GM18498 (cell line): Measurements from ENCODE around the gene TEKTIP1.
"Not testable (repeated sequence)": the region's sequence is repeated elsewhere in the genome, so short reads cannot be mapped to it uniquely, and the experiment has no call there.

Experiments
- ATAC-seq: cut with Tn5 transposase; IDR thresholded peaks from one replicate; pipeline ENCODE4 v1.9.1; 2021; ENCODE audit warnings: mild to moderate bottlenecking, moderate library complexity; ENCODE audit not compliant: unreplicated experiment

TEKTIP1 gene

DNA sequence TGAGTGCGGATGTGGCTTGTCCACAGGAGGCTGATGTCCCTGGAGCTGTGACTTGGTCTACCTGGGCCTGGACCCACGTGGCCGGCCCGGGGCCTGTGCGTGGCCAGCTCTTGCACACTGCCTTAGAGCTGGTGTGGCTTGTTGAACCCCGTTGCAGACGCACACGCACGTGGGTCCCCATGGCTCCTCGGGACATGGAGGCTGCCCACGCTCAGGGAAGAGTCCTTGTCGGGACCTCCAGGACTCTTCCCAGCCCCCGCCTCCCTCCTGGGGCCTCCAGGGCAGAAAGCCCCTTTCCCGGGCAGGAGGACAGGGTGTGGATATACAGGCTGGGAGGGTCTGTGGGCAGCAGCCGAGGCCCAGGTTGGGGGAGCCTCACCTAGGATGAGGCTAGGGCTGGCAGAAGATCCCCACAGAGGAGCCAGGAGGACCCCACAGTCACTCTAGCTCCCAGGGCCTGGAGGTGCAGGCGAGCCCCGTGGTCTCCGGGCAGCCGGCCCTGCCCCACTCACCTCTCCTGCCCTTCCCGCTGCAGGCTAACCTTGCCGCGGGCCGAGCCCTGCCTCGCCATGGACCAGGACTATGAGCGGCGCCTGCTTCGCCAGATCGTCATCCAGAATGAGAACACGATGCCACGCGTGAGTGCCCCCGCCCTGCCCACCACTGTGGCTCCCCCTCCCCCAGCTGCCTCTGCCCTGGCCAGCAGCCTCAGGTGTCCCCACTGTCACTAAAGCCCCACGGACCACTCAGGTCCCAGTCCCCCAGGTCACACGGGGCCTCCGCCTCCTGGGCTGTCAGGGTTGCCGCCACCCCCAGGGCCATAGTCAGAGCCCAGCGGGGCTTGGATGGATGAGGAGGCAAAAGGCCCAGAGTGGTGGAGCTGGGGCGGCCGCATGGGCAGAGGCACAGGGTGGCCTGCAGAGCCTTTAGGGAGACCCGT lies 16.3 kb upstream of the TEKTIP1 start:
- ATAC-seq = no peak

DNA sequence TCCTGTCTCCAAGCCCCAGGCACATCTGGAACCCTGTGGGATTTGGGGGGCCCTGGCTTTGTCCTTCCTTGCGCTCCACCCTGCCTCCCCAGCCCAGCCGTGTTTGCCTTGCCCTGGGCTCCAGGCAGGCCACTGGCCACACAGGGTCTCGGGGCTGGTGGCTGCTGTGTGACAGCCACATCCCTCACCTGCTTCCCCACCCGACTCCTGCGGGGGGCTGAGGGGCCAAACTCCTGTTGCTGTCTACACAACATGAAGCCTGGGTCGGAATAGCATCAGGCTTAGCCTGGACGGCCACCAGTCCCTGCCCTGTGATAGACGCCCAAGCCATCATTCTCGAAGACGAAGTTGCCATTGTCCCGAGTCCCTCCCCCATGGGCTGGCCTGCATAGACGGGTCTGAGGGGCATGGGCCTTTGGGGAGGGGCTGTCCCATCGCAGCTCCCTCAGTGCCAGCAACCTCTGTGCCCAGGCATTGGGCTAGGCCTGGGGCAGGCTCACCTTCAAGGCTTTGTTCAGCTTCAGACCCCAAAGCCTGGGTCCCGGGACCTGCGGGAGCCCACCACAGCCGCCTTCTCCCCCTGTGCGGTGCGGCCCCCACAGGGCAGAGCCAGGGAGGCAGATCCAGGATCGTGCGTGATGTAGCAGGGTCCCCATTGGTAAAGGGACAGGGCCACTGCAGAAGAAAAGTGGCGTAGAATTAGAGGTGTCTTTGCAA lies 15.5 kb upstream of the TEKTIP1 start:
- no peak for ATAC-seq

DNA sequence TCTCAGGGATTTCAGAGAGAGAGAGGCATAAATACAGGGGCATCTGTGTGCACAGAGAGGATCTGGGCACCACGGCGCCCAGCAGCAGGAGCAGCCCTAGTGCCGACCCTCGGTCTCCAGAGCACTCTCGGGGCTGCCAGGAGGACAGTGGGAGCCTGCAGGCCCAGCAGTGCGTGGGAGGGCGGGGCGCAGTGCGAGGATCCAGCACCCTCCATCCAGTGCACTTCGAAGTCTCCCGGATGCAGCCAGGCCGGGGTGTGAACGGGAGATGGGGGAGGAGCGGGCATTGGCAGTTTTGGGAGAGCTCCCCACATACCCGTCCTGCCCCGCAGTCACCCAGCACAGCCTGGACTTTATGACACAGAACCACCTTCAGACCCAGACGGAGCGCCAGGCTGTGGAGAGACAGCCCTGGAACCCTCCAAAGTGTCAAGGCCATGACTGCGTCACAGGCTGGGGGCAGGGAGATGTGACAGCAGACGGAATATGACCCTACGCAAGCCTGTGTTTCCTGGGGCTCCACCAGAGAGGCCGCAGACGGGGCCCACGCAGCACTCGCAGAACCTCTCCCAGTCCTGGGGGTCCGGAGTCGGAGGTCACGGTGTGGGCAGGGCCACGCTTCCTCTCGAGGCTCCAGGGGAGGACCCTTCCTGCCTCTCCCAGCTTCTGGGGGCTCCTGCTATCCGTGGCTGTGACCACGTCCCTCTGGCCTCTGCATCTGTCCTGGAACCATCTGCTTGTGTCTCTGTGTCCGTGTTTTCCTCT lies 14.7 kb upstream of the TEKTIP1 start:
- ATAC-seq = no peak

DNA sequence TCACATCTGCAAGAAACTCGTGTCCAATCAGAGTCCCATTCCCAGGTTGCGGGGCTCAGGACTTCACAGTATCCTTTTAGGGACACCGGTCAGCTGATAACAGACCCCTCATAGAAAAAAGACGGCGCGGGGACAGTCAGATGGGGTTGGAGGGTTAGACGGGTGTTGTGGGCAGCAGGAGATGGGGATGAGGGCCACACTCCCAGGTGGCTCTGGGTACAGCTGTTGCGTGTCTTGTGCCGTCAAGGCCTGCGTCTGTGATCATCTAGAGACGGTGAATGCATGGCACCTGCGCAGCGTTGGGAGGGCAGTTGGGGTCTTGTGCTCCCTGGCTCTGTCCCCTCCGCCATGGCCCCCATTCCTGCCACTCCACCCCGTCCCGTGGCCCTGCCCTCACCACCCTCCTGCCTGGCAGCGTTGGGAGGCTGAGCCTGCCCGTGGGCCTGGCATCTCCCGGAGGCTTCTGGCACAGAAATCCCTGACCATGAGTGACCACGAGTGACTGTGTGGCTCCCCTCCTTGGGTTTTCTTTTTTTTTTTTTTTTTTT lies 14.0 kb upstream of the TEKTIP1 start:
- no peak for ATAC-seq

DNA sequence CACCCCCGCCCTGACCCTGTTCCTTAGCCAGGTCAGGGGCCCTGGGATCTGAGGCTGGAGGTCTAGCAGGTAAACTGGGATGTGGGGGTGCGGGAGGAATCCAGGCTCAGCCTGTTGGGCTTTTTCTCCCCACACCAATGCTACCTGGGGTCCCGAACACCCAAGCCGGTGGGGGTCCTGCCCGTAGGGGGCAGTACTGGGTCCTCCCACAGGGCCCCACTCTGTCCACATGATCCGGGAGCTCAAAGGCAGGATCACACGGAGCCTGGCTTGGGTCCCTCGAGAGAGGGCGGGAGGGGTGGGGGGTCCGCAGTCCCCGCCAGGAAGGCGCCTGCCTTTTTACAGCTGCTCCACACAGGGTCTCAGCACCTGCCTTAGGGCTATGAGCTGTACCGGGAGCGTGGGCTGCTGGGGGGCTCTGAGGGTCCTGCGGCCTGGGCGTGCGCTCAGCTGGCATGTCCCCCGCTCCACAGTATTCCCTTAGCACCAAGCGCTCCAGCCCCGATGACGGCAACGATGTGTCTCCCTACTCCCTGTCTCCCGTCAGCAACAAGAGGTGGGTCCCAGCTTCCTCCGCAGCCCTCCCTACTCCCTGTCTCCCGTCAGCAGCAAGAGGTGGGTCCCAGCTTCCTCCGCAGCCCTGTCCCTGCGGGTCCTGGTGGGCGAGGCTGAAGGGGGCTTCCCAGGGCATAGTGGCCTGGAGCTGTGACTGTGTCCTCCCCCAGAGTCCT lies 12.3 kb upstream of the TEKTIP1 start:
- ATAC-seq = no peak

DNA sequence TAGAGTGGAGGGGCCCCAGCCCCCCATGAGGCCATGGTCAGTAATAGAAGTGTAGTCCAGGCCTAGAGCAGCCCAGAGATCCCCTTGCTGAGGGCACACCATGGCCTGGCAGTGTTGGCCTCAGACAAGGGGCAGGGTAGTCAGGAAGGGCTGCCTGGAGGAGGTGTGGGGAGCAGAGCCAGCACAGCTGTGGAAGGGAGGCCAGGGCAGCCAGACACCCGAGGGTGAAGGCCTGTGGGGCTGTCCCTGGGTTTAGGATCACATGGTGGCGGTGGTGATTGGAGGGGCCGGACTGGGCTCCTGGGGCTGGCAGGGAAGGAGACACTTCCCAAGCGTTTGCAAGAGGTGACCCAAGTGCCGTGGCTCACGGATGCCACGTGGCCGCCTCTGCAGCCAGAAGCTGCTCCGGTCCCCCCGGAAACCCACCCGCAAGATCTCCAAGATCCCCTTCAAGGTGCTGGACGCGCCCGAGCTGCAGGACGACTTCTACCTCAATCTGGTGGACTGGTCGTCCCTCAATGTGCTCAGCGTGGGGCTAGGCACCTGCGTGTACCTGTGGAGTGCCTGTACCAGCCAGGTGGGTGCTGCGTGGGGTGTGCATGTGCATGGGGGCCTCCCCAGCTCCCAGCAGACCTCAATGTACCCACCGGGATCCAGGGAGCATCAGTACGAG lies 11.6 kb upstream of the TEKTIP1 start:
- ATAC-seq = no peak

DNA sequence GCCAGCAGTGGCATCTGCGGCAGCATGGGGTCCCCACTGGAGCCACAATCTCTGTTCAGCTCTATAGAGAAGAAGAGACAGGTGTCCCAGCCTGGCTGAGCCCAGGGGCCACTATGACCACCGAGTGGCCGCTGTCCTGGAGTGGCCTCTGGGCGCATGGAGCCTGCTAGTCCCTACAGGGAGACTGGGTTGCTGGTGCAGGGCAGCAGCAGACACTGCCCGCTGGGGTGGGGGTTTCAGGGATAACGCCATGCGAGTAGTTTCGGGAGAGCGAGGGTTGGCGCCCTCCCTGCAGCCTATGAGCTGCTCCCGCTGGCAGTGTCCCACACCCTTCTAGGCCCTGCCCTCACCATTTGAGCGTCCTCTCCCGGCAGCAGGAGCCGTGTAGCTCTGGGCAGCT lies 10.9 kb upstream of the TEKTIP1 start:
- ATAC-seq = no peak

DNA sequence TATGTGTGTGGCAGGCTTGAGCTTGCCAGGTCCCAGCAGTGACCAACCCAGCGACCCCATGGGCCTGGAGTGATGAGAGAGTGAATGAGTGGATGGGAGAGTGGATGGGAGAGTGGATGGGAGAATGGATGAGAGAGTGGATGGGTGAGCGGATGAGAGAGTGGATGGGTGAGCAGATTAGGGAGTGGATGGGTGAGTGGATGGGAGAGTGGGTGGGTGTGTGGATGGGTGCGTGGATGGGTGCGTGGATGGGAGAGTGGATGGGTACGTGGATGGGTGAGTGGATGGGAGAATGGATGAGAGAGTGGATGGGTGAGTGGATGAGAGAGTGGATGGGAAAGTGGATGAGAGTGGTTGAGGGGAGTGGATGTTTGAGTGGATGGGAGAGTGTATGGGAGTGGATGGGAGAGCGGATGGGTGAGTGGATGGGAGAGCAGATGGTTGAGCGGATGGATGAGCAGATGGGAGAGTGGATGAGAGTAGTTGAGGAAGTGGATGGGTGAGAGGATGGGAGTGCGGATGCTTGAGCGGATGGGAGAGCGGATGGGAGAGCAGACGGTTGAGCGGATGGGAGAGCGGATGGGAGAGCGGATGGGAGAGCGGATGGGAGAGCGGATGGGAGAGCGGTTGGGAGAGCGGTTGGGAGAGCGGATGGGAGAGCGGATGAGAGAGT lies 10.3 kb upstream of the TEKTIP1 start:
- no peak for ATAC-seq

DNA sequence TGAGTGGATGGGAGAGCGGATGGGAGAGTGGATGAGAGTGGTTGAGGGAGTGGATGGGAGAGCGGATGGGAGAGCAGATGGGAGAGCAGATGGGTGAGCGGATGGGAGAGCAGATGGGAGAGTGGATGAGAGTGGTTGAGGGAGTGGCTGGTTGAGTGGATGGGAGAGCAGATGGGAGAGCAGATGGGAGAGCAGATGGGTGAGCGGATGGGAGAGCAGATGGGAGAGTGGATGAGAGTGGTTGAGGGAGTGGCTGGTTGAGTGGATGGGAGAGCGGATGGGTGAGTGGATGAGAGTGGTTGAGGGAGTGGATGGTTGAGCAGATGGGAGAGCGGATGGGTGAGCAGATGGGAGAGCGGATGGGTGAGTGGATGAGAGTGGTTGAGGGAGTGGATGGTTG lies 9.7 kb upstream of the TEKTIP1 start:
- not testable (repeated sequence) for ATAC-seq

DNA sequence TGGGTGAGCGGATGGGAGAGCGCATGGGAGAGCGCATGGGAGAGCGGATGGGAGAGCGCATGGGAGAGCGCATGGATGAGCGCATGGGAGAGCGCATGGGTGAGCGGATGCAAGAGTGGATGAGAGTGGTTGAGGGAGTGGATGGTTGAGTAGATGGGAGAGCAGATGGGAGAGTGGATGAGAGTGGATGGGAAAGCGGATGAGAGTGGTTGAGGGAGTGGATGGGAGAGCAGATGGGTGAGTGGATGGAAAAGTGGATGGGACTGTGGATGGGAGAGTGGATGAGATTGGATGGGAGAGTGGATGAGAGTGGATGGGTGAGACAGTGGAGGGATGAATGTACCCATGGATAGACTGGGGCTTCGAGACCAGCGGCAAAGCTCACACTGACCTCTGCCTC lies 8.6 kb upstream of the TEKTIP1 start:
- no peak for ATAC-seq

DNA sequence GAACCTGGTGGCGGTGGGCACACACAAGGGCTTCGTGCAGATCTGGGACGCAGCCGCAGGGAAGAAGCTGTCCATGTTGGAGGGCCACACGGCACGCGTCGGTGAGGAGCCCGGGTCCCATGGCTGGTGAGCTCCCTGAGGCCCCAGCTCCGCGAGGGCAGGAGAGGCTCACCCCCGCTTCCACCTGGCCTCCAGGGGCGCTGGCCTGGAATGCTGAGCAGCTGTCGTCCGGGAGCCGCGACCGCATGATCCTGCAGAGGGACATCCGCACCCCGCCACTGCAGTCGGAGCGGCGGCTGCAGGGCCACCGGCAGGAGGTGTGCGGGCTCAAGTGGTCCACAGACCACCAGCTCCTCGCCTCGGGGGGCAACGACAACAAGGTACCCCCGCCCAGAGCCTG lies 7.3 kb upstream of the TEKTIP1 start:
- ATAC-seq = no peak

DNA sequence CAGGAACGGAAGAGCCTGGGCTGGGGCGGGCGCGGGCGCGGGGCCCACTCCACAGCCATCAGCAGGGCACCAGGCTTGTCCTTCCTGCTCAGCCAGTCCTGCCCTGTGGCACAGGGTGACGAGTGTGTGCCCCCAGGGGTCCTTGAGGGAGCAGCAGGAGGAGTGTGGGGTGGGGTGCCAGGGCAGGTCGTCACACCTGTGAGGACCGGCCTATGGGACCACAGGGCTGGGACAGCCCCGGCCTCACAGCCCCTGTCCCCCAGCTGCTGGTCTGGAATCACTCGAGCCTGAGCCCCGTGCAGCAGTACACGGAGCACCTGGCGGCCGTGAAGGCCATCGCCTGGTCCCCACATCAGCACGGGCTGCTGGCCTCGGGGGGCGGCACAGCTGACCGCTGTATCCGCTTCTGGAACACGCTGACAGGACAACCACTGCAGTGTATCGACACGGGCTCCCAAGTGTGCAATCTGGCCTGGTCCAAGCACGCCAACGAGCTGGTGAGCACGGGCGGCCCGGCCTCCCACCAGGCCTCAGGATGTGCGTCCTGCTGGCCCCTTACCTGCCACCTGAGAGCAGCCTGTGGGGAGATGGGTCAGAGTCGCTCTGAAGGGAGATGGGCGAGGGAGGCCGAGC lies 6.7 kb upstream of the TEKTIP1 start:
- ATAC-seq = no peak

DNA sequence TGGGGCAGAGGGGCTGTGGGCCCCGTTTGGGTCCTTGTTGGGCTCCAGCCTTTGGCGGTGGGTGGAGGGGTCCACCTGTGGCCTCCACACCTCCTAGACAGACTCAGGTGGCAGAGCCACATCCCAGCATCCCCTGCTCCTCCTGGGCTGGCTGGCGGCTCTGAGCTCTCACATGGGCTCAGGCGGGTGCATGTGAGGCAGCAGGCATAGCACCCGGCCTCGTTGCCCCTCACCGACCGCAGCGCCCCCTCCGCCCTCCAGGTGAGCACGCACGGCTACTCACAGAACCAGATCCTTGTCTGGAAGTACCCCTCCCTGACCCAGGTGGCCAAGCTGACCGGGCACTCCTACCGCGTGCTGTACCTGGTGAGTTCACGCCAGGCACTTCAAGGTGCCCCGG lies 5.9 kb upstream of the TEKTIP1 start:
- ATAC-seq = no peak

DNA sequence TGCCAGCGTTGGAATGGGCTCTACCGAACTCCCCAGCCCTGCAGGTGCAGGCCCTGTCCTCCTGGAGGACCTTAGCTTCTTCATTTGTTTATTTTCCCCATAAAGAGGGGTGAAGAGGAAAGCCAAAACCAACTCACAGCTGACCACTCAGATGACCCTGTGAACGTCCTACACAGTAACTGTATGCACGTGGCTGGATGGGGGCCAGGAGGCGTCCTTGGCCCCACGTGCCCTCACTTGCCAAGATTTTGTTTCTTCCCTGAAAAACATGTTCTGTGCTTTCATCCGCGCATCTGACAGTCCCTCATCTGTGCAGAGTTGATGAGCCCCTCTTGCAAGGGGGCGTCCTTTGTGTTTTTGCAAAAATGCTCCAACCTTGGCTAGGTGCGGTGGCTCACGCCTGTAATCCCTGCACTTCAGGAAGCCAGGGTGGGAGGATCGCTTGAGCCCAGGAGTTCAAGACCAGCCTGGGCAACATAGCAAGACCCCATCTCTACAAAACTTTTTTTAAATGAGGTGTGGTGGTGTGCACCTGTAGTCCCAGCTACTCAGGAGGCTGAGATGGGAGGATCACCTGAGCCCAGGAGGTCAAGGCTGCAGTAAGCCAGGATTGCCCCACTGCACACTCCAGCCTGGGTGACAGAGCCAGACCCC lies 5.3 kb upstream of the TEKTIP1 start:
- no peak for ATAC-seq

DNA sequence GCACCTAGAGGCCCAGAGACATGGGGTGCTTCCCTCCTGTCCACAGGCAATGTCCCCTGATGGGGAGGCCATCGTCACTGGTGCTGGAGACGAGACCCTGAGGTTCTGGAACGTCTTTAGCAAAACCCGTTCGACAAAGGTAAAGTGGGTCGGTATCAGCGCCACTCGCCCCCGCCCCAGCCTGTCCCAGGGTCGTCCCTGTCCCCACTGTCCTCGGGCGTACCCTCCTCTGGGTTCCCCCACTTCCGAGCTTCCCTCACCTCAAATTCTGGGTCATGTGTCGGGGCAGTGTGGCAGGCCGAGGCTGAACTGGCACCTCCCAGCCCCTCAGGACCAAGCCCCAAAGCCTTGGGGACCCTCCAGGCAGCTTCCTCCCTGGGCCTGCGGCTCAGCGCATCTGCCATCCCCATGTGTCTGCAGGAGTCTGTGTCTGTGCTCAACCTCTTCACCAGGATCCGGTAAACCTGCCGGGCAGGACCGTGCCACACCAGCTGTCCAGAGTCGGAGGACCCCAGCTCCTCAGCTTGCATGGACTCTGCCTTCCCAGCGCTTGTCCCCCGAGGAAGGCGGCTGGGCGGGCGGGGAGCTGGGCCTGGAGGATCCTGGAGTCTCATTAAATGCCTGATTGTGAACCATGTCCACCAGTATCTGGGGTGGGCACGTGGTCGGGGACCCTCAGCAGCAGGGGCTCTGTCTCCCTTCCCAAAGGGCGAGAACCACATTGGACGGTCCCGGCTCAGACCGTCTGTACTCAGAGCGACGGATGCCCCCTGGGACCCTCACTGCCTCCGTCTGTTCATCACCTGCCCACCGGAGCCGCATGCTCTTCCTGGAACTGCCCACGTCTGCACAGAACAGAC lies 4.4 kb upstream of the TEKTIP1 start:
- no peak for ATAC-seq

DNA sequence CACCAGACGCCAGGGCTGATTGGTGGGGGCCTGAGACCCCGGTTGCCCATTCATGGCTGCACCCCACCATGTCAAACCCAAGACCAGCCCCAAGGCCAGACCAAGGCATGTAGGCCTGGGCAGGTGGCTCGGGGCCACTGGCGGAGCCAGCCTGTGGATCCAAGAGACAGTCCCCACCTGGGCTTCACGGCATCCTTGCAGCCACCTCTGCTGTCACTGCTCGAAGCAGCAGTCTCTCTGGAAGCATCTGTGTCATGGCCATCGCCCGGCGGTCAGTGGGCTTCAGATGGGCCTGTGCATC lies 3.8 kb upstream of the TEKTIP1 start:
- ATAC-seq = no peak

DNA sequence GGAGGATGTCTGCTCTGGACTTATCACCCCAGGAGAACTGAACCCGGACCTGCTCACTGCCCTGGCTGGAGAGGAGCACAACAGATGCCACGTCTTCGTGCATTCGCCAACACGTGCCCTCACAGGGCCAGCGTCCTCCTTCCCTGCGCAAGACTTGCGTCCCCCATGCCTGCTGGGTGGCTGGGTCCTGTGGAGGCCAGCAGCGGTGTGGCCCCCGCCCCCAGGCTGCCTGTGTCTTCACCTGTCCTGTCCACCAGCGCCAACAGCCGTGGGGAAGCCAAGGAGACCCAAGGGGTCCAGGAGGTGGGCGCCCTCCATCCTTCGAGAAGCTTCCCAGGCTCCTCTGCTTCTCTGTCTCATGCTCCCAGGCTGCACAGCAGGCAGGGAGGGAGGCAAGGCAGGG lies 3.4 kb upstream of the TEKTIP1 start:
- no peak for ATAC-seq

DNA sequence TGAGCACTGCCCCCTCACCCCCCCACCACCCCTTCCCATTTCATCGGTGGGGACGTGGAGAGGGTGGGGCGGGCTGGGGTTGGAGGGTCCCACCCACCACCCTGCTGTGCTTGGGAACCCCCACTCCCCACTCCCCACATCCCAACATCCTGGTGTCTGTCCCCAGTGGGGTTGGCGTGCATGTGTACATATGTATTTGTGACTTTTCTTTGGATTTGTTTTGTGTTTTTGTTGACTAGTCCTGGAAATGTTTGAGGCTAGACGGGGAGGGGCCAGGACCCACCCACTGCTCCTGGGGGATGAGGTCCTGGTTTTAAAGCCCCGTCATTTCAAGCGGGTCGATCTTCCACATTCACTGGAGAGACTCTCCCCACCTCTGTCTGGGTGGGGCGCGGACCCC lies 3.0 kb upstream of the TEKTIP1 start:
- ATAC-seq = no peak
